ENCODE measurements around the gene NRL. TPM values are rescaled to one million over a fixed set of nuclear protein-coding genes. Genes with fewer than 3 reads are reported as not detected.

Gene NRL
- total and polyA plus RNA-seq, 4 donors: 1.5 to 3.2 (median 2.8) TPM

DNA sequence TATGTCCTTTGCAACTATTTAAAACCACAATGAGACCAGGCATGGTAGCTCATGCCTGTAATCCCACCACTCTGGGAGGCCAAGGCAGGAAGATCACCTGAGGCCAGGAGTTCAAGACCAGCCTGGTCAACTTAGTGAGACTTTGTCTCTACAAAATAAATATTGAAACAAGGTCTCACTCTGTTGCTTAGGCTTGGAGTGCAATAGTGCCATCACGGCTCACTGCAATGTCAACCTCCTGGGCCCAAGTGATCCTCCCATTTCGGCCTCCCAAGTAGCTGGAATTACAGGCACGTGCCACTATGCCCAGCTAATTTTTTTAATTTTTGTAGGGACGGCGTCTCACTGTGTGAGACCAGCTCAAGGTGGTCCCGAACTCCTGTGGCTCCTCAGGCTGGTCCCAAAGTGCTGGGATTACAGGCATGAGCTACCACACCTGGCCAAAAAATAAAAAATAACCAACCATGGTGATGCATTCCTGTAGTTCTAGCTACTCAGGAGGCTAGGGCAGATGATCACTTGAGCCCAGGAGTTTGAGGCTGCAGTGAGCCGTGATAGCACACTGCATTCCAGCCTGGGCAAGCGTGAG, 14.8 kb upstream of the NRL start:
- H3K4me3 ChIP-seq (ENCODE audit: low read depth in 1 of 3, low read length in 3 of 3): no peak overlapping the region
- no peaks in the 10 kb centered on the region for H3K9me3 ChIP-seq (ENCODE audit: control insufficient read depth in 4 of 4, low read length in 3 of 4)
- H3K9ac ChIP-seq (ENCODE audit: low read depth in 1 of 2, low read length in 2 of 2): no peak overlapping the region
- H3K36me3 ChIP-seq (ENCODE audit: control insufficient read depth in 4 of 4, insufficient read depth in 3 of 4, low read depth in 1 of 4, low read length in 3 of 4): peaks cover 0 to under 1% (median under 1%) of the 10 kb centered on the region in 4 donors
- TF ChIP-seq, protein P1, sequence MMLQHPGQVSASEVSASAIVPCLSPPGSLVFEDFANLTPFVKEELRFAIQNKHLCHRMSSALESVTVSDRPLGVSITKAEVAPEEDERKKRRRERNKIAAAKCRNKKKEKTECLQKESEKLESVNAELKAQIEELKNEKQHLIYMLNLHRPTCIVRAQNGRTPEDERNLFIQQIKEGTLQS (IDR thresholded peaks at IDR 0.05): no peak
- TF ChIP-seq EGR1 (IDR thresholded peaks at IDR 0.05; ENCODE audit: low read depth in 2 of 2) (no peak), RXRA (IDR thresholded peaks at IDR 0.05) (no peak), NR2F2 (IDR thresholded peaks at IDR 0.05) (no peak), HNF4G (IDR thresholded peaks at IDR 0.05) (no peak), YY1 (IDR thresholded peaks at IDR 0.05) (no peak), TAF1 (conservative IDR thresholded peaks at IDR 0.05) (no peak)
- TF ChIP-seq, protein P2, sequence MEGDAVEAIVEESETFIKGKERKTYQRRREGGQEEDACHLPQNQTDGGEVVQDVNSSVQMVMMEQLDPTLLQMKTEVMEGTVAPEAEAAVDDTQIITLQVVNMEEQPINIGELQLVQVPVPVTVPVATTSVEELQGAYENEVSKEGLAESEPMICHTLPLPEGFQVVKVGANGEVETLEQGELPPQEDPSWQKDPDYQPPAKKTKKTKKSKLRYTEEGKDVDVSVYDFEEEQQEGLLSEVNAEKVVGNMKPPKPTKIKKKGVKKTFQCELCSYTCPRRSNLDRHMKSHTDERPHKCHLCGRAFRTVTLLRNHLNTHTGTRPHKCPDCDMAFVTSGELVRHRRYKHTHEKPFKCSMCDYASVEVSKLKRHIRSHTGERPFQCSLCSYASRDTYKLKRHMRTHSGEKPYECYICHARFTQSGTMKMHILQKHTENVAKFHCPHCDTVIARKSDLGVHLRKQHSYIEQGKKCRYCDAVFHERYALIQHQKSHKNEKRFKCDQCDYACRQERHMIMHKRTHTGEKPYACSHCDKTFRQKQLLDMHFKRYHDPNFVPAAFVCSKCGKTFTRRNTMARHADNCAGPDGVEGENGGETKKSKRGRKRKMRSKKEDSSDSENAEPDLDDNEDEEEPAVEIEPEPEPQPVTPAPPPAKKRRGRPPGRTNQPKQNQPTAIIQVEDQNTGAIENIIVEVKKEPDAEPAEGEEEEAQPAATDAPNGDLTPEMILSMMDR (IDR thresholded peaks at IDR 0.05; ENCODE audit: low read depth, low read length, missing input control): no peak
- TF ChIP-seq, protein P3, sequence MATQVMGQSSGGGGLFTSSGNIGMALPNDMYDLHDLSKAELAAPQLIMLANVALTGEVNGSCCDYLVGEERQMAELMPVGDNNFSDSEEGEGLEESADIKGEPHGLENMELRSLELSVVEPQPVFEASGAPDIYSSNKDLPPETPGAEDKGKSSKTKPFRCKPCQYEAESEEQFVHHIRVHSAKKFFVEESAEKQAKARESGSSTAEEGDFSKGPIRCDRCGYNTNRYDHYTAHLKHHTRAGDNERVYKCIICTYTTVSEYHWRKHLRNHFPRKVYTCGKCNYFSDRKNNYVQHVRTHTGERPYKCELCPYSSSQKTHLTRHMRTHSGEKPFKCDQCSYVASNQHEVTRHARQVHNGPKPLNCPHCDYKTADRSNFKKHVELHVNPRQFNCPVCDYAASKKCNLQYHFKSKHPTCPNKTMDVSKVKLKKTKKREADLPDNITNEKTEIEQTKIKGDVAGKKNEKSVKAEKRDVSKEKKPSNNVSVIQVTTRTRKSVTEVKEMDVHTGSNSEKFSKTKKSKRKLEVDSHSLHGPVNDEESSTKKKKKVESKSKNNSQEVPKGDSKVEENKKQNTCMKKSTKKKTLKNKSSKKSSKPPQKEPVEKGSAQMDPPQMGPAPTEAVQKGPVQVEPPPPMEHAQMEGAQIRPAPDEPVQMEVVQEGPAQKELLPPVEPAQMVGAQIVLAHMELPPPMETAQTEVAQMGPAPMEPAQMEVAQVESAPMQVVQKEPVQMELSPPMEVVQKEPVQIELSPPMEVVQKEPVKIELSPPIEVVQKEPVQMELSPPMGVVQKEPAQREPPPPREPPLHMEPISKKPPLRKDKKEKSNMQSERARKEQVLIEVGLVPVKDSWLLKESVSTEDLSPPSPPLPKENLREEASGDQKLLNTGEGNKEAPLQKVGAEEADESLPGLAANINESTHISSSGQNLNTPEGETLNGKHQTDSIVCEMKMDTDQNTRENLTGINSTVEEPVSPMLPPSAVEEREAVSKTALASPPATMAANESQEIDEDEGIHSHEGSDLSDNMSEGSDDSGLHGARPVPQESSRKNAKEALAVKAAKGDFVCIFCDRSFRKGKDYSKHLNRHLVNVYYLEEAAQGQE (IDR thresholded peaks at IDR 0.05): no peak
- TF ChIP-seq, protein P4, sequence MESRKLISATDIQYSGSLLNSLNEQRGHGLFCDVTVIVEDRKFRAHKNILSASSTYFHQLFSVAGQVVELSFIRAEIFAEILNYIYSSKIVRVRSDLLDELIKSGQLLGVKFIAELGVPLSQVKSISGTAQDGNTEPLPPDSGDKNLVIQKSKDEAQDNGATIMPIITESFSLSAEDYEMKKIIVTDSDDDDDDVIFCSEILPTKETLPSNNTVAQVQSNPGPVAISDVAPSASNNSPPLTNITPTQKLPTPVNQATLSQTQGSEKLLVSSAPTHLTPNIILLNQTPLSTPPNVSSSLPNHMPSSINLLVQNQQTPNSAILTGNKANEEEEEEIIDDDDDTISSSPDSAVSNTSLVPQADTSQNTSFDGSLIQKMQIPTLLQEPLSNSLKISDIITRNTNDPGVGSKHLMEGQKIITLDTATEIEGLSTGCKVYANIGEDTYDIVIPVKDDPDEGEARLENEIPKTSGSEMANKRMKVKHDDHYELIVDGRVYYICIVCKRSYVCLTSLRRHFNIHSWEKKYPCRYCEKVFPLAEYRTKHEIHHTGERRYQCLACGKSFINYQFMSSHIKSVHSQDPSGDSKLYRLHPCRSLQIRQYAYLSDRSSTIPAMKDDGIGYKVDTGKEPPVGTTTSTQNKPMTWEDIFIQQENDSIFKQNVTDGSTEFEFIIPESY (IDR thresholded peaks at IDR 0.05): no peak
- TF ChIP-seq, protein P5, sequence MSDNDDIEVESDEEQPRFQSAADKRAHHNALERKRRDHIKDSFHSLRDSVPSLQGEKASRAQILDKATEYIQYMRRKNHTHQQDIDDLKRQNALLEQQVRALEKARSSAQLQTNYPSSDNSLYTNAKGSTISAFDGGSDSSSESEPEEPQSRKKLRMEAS (IDR thresholded peaks at IDR 0.05): no peak
- H3K27me3 ChIP-seq (ENCODE audit: control insufficient read depth in 4 of 4, insufficient read depth in 4 of 4, low read length in 3 of 4): no peaks in the 10 kb centered on the region
- peaks cover 7 to 30% (median 23%) of the 10 kb centered on the region in 4 donors for H3K4me1 ChIP-seq (ENCODE audit: control insufficient read depth in 4 of 4, insufficient read depth in 4 of 4, low read length in 3 of 4)
- WGBS: 86% methylated on average over 8 of the region's 8 CpGs
- DNase-seq (ENCODE audit: low spot score): no peak
- peak overlapping the region in 1 of 2 donors; percentile 28 for H3K27ac ChIP-seq (ENCODE audit: low read depth in 1 of 2, low read length in 2 of 2)

DNA sequence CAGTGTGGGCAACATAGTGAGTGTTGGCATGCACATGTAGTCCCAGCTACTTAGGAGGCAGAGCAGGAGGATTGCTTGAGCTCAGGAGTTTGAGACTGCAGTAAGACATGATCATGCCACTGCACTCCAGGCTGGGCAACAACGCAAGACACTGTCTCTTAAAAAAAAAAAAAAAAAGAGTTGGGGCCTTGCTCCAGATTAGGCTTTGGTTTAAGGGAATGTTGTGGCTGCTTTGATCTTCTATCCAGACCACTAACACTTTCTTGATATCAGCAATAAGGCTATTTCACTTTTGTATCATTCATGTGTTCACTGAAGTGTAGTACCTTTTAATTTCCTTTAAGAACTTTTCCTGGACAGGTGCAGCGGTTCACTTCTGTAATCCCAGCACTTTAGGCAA, 12.9 kb upstream of the NRL start:
- Histone ChIP-seq H3K27me3 (ENCODE audit: control insufficient read depth in 4 of 4, insufficient read depth in 4 of 4, low read length in 3 of 4) (no peaks in the 10 kb centered on the region), H3K4me1 (ENCODE audit: control insufficient read depth in 4 of 4, insufficient read depth in 4 of 4, low read length in 3 of 4) (peaks cover 7 to 27% (median 22%) of the 10 kb centered on the region in 4 donors), H3K9me3 (ENCODE audit: control insufficient read depth in 4 of 4, low read length in 3 of 4) (no peaks in the 10 kb centered on the region), H3K4me3 (ENCODE audit: low read depth in 1 of 3, low read length in 3 of 3) (no peak overlapping the region), H3K36me3 (ENCODE audit: control insufficient read depth in 4 of 4, insufficient read depth in 3 of 4, low read depth in 1 of 4, low read length in 3 of 4) (peaks cover 6 to 17% (median 14%) of the 10 kb centered on the region in 4 donors), H3K9ac (ENCODE audit: low read depth in 1 of 2, low read length in 2 of 2) (no peak overlapping the region), H3K27ac (ENCODE audit: low read depth in 1 of 2, low read length in 2 of 2) (no peak overlapping the region)
- no peak for DNase-seq (ENCODE audit: low spot score)
- WGBS: 98% methylated on average over 2 of the region's 2 CpGs
- no peak for TF ChIP-seq SP1 (IDR thresholded peaks at IDR 0.05)
- TF ChIP-seq, protein P3 (IDR thresholded peaks at IDR 0.05): no peak
- TF ChIP-seq JUND (IDR thresholded peaks at IDR 0.05): no peak
- TF ChIP-seq, protein P1 (IDR thresholded peaks at IDR 0.05): no peak
- TF ChIP-seq, protein P4 (IDR thresholded peaks at IDR 0.05): no peak
- no peak for TF ChIP-seq HNF4A (conservative IDR thresholded peaks at IDR 0.05)
